HCT116 (cell line): ENCODE measurements around the gene FAM3B. TPM values are rescaled to one million over a fixed set of nuclear protein-coding genes. Genes with fewer than 3 reads are reported as not detected.

ENCODE experiments used
- ATAC-seq: fragments of 200-7000 bp; cut with Tn5 transposase; 2 replicates; pipeline ENCODE4 v1.9.1; 2020; ENCODE audit warnings: mild to moderate bottlenecking, moderate library complexity
- BruUV-seq: library from RNA; stranded (reverse); fragments of 400-500 nt; replicated peaks from 2 replicates; lab custom pipeline; 2021; lab: Mats Ljungman, UMichigan
- CTCF ChIA-PET: fragments of 300-600 bp; sonication (Branson Sonifier 250); formaldehyde crosslinking; loops from one replicate; lab custom pipeline; 2021; ENCODE audit warnings: antibody characterized with exemption; lab: Charles Lee
- POLR2A ChIA-PET: fragments of 300-600, 350-600 bp; sonication (Branson Sonifier 250); formaldehyde crosslinking; loops from one replicate; lab custom pipeline; 2021; ENCODE audit warnings: antibody characterized with exemption; lab: Charles Lee
- RAD21 ChIA-PET, 2 experiments: fragments of 300-600 bp; sonication (Branson Sonifier 250); formaldehyde crosslinking; loops; one replicate each; lab custom pipeline; 2023; ENCODE audit warnings: low total read pairs in 2 of 2; ENCODE audit not compliant: uncharacterized antibody in 2 of 2, unreplicated experiment in 2 of 2, low non-redundant PET in 1 of 2; lab: Charles Lee
- DNase-seq: peaks from one replicate; pipeline ENCODE4 v3.0.0-alpha.2; 2010; ENCODE audit warnings: low read depth, low spot score
- H2AFZ ChIP-seq: fragments of 200-600 bp; shearing (Covaris generic), sonication (generic); 2 replicates; pipeline ENCODE4 v1.6.1; 2017; ENCODE audit warnings: low read depth, mixed run types, mixed read lengths, antibody characterized with exemption, low read length; ENCODE audit not compliant: poor library complexity, severe bottlenecking
- H3K27ac ChIP-seq: 2 replicates; pipeline ENCODE4 v1.5.1; 2012; ENCODE audit warnings: low read depth, low read length
- H3K27me3 ChIP-seq: fragments of 200-600 bp; sonication (generic); 2 replicates; pipeline ENCODE4 v1.6.1; 2016; ENCODE audit warnings: mixed run types, low read length, mixed read lengths; ENCODE audit not compliant: insufficient read depth
- H3K36me3 ChIP-seq, 2 experiments: fragments of 200-500 bp in 1 of 2; fragments of 200-600 bp in 1 of 2; sonication (Bioruptor generic) in 1 of 2; sonication (generic) in 1 of 2; 2 replicates each; pipeline versions ENCODE4 v1.5.1 to v1.6.1; 2014 to 2016; ENCODE audit warnings: low read length in 2 of 2, inconsistent platforms in 1 of 2, mixed read lengths in 1 of 2, mixed run types in 1 of 2; ENCODE audit not compliant: insufficient read depth in 2 of 2, control insufficient read depth in 1 of 2
- H3K4me1 ChIP-seq, 2 experiments: fragments of 200-600 bp in 1 of 2; sonication (generic) in 1 of 2; 2 replicates each; pipeline versions ENCODE4 v1.5.1 to v1.6.1; 2012 to 2017; ENCODE audit warnings: low read length in 2 of 2, inconsistent platforms in 1 of 2, mild to moderate bottlenecking in 1 of 2, mixed read lengths in 1 of 2, mixed run types in 1 of 2, moderate library complexity in 1 of 2; ENCODE audit not compliant: insufficient read depth in 2 of 2, control insufficient read depth in 1 of 2
- H3K4me2 ChIP-seq: fragments of 200-600 bp; sonication (generic); 2 replicates; pipeline ENCODE4 v1.6.1; 2017; ENCODE audit warnings: mixed run types, low read length, mixed read lengths
- H3K4me3 ChIP-seq, 2 experiments: fragments of 200-600 bp in 1 of 2; sonication (generic) in 1 of 2; replicated peaks in 1 of 2; 2 replicates each; pipeline ENCODE4 v1.5.1; 2011 to 2016; ENCODE audit warnings: low read length in 2 of 2, control low read depth in 1 of 2, low read depth in 1 of 2, mild to moderate bottlenecking in 1 of 2, mixed read lengths in 1 of 2, mixed run types in 1 of 2
- H3K79me2 ChIP-seq: fragments of 200-600 bp; sonication (generic); 2 replicates; pipeline ENCODE4 v1.6.1; 2017; ENCODE audit warnings: mild to moderate bottlenecking, mixed run types, low read length, moderate library complexity, mixed read lengths; ENCODE audit not compliant: insufficient read depth
- H3K9ac ChIP-seq: fragments of 200-600 bp; sonication (generic); 2 replicates; pipeline ENCODE4 v1.6.1; 2016; ENCODE audit warnings: low read length, mixed read lengths
- H3K9me2 ChIP-seq: fragments of 200-600 bp; sonication (generic), shearing (Covaris generic); 2 replicates; pipeline ENCODE4 v1.6.1; 2017; ENCODE audit warnings: mixed run types, mild to moderate bottlenecking, moderate library complexity; ENCODE audit not compliant: insufficient read depth
- H3K9me3 ChIP-seq, 2 experiments: fragments of 200-500 bp in 1 of 2; fragments of 200-600 bp in 1 of 2; sonication (Bioruptor generic) in 1 of 2; sonication (generic) in 1 of 2; 2 replicates each; pipeline ENCODE4 v1.6.1; 2014 to 2017; ENCODE audit warnings: low read length in 2 of 2, mixed read lengths in 2 of 2, inconsistent platforms in 1 of 2, low read depth in 1 of 2, mild to moderate bottlenecking in 1 of 2, mixed run types in 1 of 2, moderate library complexity in 1 of 2; ENCODE audit not compliant: control insufficient read depth in 1 of 2, insufficient read depth in 1 of 2
- H4K20me1 ChIP-seq: fragments of 200-600 bp; sonication (generic), shearing (Covaris generic); 2 replicates; pipeline ENCODE4 v1.6.1; 2017; ENCODE audit warnings: mixed run types, mild to moderate bottlenecking, moderate library complexity; ENCODE audit not compliant: insufficient read depth
- ATF3 ChIP-seq: IDR thresholded peaks from 2 replicates; pipeline ENCODE4 v1.6.1; 2012
- CEBPB ChIP-seq: IDR thresholded peaks from 2 replicates; pipeline ENCODE4 v1.6.1; 2012; ENCODE audit warnings: low read depth
- EGR1 ChIP-seq: IDR thresholded peaks from 2 replicates; pipeline ENCODE4 v1.6.1; 2012; ENCODE audit warnings: low read depth
- ELF1 ChIP-seq: IDR thresholded peaks from 2 replicates; pipeline ENCODE4 v1.6.1; 2012; ENCODE audit warnings: low read depth, borderline replicate concordance
- MAX ChIP-seq: IDR thresholded peaks from 2 replicates; pipeline ENCODE4 v1.6.1; 2012
- POLR2A ChIP-seq: IDR thresholded peaks from 2 replicates; pipeline ENCODE4 v1.7.0; 2011; ENCODE audit warnings: borderline replicate concordance; ENCODE audit not compliant: insufficient read depth, insufficient read length; ENCODE audit errors: extremely low read depth
- POLR2AphosphoS5 ChIP-seq: IDR thresholded peaks from 2 replicates; pipeline ENCODE4 v1.6.1; 2011; ENCODE audit warnings: mild to moderate bottlenecking, low read depth, low read length, moderate library complexity
- RAD21 ChIP-seq: IDR thresholded peaks from 2 replicates; pipeline ENCODE4 v1.6.1; 2012; ENCODE audit warnings: low read depth, mild to moderate bottlenecking
- SIN3A ChIP-seq: IDR thresholded peaks from 2 replicates; pipeline ENCODE4 v1.6.1; 2012; ENCODE audit warnings: low read depth
- SP1 ChIP-seq: IDR thresholded peaks from 2 replicates; pipeline ENCODE4 v1.6.1; 2012; ENCODE audit warnings: low read depth
- TCF7L2 ChIP-seq: IDR thresholded peaks from 2 replicates; pipeline ENCODE4 v1.7.0; 2011; ENCODE audit warnings: borderline replicate concordance, inconsistent platforms; ENCODE audit not compliant: insufficient read depth, insufficient read length; ENCODE audit errors: extremely low read depth
- YY1 ChIP-seq: IDR thresholded peaks from 2 replicates; pipeline ENCODE4 v1.6.1; 2011; ENCODE audit warnings: low read length, low read depth, moderate library complexity, mild to moderate bottlenecking; ENCODE audit not compliant: insufficient replicate concordance; ENCODE audit errors: extremely low read depth
- ZNF274 ChIP-seq: fragments of 200-500 bp; sonication (Bioruptor generic); IDR thresholded peaks from 2 replicates; pipeline ENCODE4 v1.6.1; 2014; ENCODE audit warnings: mild to moderate bottlenecking, low read depth, low read length, inconsistent platforms
- intact Hi-C: fragments of 100-400 bp; cut with micrococcal nuclease; formaldehyde crosslinking; loops from 2 replicates; pipeline ENCODE4 v1.10.0; 2022
- total RNA-seq: library from RNA; stranded (reverse); gene quantifications from one replicate; pipeline ENCODE4 v1.2.1, GENCODE V29; 2021; ENCODE audit not compliant: unreplicated experiment

The FAM3B gene
- total RNA-seq, 1 experiment from 2014 or later, result not detected

- H3K27ac ChIP-seq, result no peak overlapping the region
- H3K27me3 ChIP-seq, result no peaks in the 10 kb centered on the region
- TF ChIP-seq YY1 (no peak), ZNF274 (no peak), ELF1 (no peak), SP1 (no peak), CEBPB (no peak), POLR2A (no peak), SIN3A (no peak), POLR2AphosphoS5 (no peak), RAD21 (no peak), TCF7L2 (no peak), EGR1 (no peak), ATF3 (no peak), MAX (no peak)
- H3K79me2 ChIP-seq, result no peaks in the 10 kb centered on the region
- H3K4me3 ChIP-seq, result no peak overlapping the region
- no peaks in the 10 kb centered on the region for H3K9me3 ChIP-seq
- H4K20me1 ChIP-seq, result no peaks in the 10 kb centered on the region
- CTCF ChIA-PET, result no interaction called here
- no peak for DNase-seq
- RAD21 ChIA-PET, result no interaction called here
- H3K9ac ChIP-seq, result no peak overlapping the region
- no peak overlapping the region for H3K4me2 ChIP-seq
- no peak for ATAC-seq
- POLR2A ChIA-PET, result no interaction called here
- no peaks in the 10 kb centered on the region for H3K36me3 ChIP-seq
- no peaks in the 10 kb centered on the region for H3K4me1 ChIP-seq
- intact Hi-C loops, result no loop called here
- H3K9me2 ChIP-seq, result no peaks in the 10 kb centered on the region
- no peak overlapping the region for H2AFZ ChIP-seq
- no TSS peak for BruUV-seq
Observed at GRCh38 chr21:41374867-41375533, 58.4 kb downstream of the FAM3B start.
